Measurements from ENCODE around the gene HOXA11. TPM values are rescaled to one million over a fixed set of nuclear protein-coding genes. Genes with fewer than 3 reads are reported as not detected.

HOXA11 gene
- total and polyA plus RNA-seq, 10 donors: not detected

- no peaks in the 10 kb centered on the region for H3K9me3 ChIP-seq
- DNase-seq: peak; percentile 68
- H3K36me3 ChIP-seq: no peaks in the 10 kb centered on the region
- peak overlapping the region; percentile 44 to 77 (median 49) for H3K4me3 ChIP-seq
- 47 to 78% (median 73%) methylated on average over 30 of the region's 30 CpGs for WGBS, 5 donors
- peak overlapping the region; percentile 66 to 95 (median 82) for H3K27ac ChIP-seq
- intact Hi-C loops (cut with DNase I; ENCODE audit: low total_unique reads): loop anchor here (2.0 kb wide), 1 partner anchor 453 kb away; no protein-coding TSS in a partner anchor
- peaks cover 0 to 25% (median 2%) of the 10 kb centered on the region in 6 donors for H3K4me1 ChIP-seq
- TF ChIP-seq POLR2A (IDR thresholded peaks at IDR 0.05) (no peak), CTCF (IDR thresholded peaks at IDR 0.05 in 8 of 11, conservative IDR thresholded peaks at IDR 0.05 in 3 of 11) (peak in 4 of 11 experiments; percentile 9 to 33 (median 24)), POLR2AphosphoS5 (IDR thresholded peaks at IDR 0.05) (peak in 1 of 3 donors; percentile 56)
- H3K27me3 ChIP-seq (replicated peaks in 1 of 7): peaks cover 0 to 73% (median 19%) of the 10 kb centered on the region in 7 donors
Observed at GRCh38 chr7:27141923-27142579, 43.0 kb downstream of the HOXA11 start.

- peaks cover 0 to 33% (median 4%) of the 10 kb centered on the region in 6 donors for H3K4me1 ChIP-seq
- no peak for DNase-seq
- H3K4me3 ChIP-seq: peak overlapping the region in 4 of 8 donors; percentile 44 to 77 (median 58)
- TF ChIP-seq POLR2AphosphoS5 (IDR thresholded peaks at IDR 0.05): no peak
- no peak for TF ChIP-seq CTCF (IDR thresholded peaks at IDR 0.05 in 8 of 11, conservative IDR thresholded peaks at IDR 0.05 in 3 of 11)
- TF ChIP-seq POLR2A (IDR thresholded peaks at IDR 0.05): no peak
- H3K27ac ChIP-seq: peak overlapping the region in 7 of 8 donors; percentile 74 to 95 (median 82)
- peaks cover 0 to 73% (median 12%) of the 10 kb centered on the region in 7 donors for H3K27me3 ChIP-seq (replicated peaks in 1 of 7)
- intact Hi-C loops (cut with DNase I; ENCODE audit: low total_unique reads): loop anchor here (2.0 kb wide), 1 partner anchor 453 kb away; no protein-coding TSS in a partner anchor
- no peaks in the 10 kb centered on the region for H3K36me3 ChIP-seq
- 78 to 90% (median 88%) methylated on average over 18 of the region's 18 CpGs for WGBS, 5 donors
- H3K9me3 ChIP-seq: no peaks in the 10 kb centered on the region
Observed at GRCh38 chr7:27141137-27141922, 43.7 kb downstream of the HOXA11 start.

DNA sequence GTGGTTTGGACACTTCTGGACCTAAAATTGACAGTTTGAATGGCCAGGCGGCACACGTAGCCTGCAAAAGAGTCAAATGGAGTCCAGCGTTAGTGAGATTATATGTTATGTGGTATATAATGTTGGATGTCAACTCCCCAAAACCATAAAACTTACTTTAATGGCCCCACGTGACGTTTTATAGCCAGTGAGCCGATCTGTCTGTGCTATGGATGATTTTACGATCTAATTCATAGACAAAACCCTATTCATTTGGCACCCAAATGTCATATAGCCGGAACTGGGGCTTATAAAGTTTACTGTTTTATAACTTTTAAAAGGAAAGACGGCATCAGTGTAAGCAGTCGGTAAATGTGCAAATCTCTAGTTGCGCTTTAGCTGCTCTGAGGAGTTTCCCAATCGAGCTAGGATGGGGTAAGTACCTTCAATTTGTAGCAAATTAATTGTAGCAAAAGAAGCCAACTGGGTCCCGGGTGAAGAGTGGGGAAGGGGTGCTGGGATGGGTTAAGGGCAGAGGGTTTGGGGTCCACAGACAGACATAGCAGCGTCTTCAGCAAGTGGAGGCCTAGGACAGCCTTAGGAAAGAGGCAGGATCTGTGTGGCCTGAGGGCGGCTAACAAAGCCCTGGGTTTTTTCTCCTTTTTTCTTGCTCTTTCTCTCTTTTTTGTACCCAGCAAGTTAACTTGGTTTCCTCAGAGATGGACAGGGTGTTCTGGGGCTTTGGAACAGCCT, 44.7 kb downstream of the HOXA11 start:
- intact Hi-C loops (cut with DNase I; ENCODE audit: low total_unique reads): loop anchor here (2.0 kb wide), 1 partner anchor 451 kb away; no protein-coding TSS in a partner anchor
- Histone ChIP-seq H3K27ac (peak overlapping the region in 2 of 8 donors; percentile 35 to 57), H3K27me3 (replicated peaks in 1 of 7) (peaks cover 0 to 73% (median 12%) of the 10 kb centered on the region in 7 donors), H3K36me3 (no peaks in the 10 kb centered on the region), H3K4me3 (no peak overlapping the region), H3K9me3 (no peaks in the 10 kb centered on the region), H3K4me1 (peaks cover 0 to 42% (median 12%) of the 10 kb centered on the region in 6 donors)
- WGBS, 5 donors: 87 to 94% (median 90%) methylated on average over 15 of the region's 15 CpGs
- no peak for TF ChIP-seq CTCF (IDR thresholded peaks at IDR 0.05 in 8 of 11, conservative IDR thresholded peaks at IDR 0.05 in 3 of 11)
- no peak for TF ChIP-seq POLR2A (IDR thresholded peaks at IDR 0.05)
- TF ChIP-seq POLR2AphosphoS5 (IDR thresholded peaks at IDR 0.05): no peak
- no peak for DNase-seq
